ENCODE data around the gene SERPINB5. TPM values are rescaled to one million over a fixed set of nuclear protein-coding genes. Genes with fewer than 3 reads are reported as not detected.

The SERPINB5 gene
- total RNA-seq = 0.13 TPM in 1 of 2 replicates, not detected in the other

GRCh38 chr18:63476668-63477067, at the start of gene SERPINB5:
Gene SERPINB5, plus strand, starts transcription at chr18:63476958. Its CDS starts 7,471 bp downstream, at chr18:63484429.

DNA sequence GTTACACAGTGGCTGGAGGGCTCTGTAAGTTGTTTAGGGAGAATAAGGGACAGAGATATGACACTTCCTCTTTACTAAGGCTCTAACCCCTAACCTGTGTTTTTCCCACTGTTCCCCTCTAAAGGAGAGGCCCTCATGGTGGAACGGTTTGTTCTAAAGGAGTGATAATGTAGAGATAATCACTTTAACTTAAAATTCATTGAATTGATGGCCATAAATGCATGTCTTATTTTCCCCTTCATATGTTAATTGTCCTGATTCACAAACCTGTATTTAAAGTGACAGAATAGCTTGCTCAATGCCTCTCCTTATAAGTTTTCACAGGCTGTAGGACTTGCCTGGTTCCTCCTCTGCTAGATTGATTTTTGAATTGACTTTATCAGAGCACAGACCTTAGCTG, 65.3 kb downstream of the SERPINB5 start, which contains the start of gene SERPINB12:
SERPINB12 (plus strand) TSS at position 301 of the 400 bp plus-strand sequence. CDS start 13,791 bp downstream, outside the sequence.

Other genes with a start within 250 kb of the SERPINB5 start
- gene BCL2, start 157.2 kb upstream of the SERPINB5 start, total RNA-seq = 2.3 and 16.0 TPM in 2 replicates
- gene KDSR, start 109.8 kb upstream of the SERPINB5 start, total RNA-seq = 32.2 and 41.1 TPM in 2 replicates
- 18.1 and 21.0 TPM in 2 replicates for gene VPS4B, start 54.5 kb upstream of the SERPINB5 start, total RNA-seq
- not detected in 2 replicates for gene SERPINB12, start 65.4 kb downstream of the SERPINB5 start, total RNA-seq
- gene SERPINB13, start 110.4 kb downstream of the SERPINB5 start, total RNA-seq = not detected in 2 replicates
- gene SERPINB4, start 167.3 kb downstream of the SERPINB5 start, total RNA-seq = not detected in 2 replicates
- gene SERPINB3, start 184.9 kb downstream of the SERPINB5 start, total RNA-seq = not detected in 2 replicates
- not detected in 2 replicates for gene SERPINB11, start 226.0 kb downstream of the SERPINB5 start, total RNA-seq